HepG2 (cell line): ENCODE data around the gene RETREG2. TPM values are rescaled to one million over a fixed set of nuclear protein-coding genes. Genes with fewer than 3 reads are reported as not detected.

Experiments
- CC2D1A ChIP-seq: sonication (generic); formaldehyde crosslinking; IDR thresholded peaks from 2 replicates; pipeline ENCODE4 v1.8.1; 2023; ENCODE audit warnings: mild to moderate bottlenecking, missing genetic modification reagents
- HMG20A ChIP-seq: IDR thresholded peaks from 2 replicates; pipeline ENCODE4 v1.6.1; 2016; ENCODE audit warnings: borderline replicate concordance
- KMT2B ChIP-seq: IDR thresholded peaks from 2 replicates; pipeline ENCODE4 v1.6.1; 2016; ENCODE audit warnings: missing genetic modification reagents, missing compliant biosample characterization
- NR2F2 ChIP-seq: IDR thresholded peaks from 2 replicates; pipeline ENCODE4 v1.6.1; 2012; ENCODE audit warnings: low read depth, inconsistent platforms, borderline replicate concordance
- POLR2G ChIP-seq: fragments of 200-400 bp; formaldehyde crosslinking; IDR thresholded peaks from 2 replicates; pipeline ENCODE4 v1.6.1; 2018; ENCODE audit warnings: mild to moderate bottlenecking, low read depth, low read length, moderate library complexity
- RFX1 ChIP-seq: fragments of 450-650 bp; IDR thresholded peaks from 2 replicates; pipeline ENCODE4 v1.6.1; 2017
- XBP1 ChIP-seq: sonication (generic); formaldehyde crosslinking; IDR thresholded peaks from 2 replicates; pipeline ENCODE4 v1.5.0; 2020; ENCODE audit warnings: missing genetic modification reagents
- YEATS4 ChIP-seq: sonication (generic); formaldehyde crosslinking; IDR thresholded peaks from 2 replicates; pipeline ENCODE4 v1.4.0; 2020; ENCODE audit warnings: missing genetic modification reagents, borderline replicate concordance
- ZFP37 ChIP-seq: sonication (generic); formaldehyde crosslinking; IDR thresholded peaks from 2 replicates; pipeline ENCODE4 v1.4.0; 2020; ENCODE audit warnings: missing genetic modification reagents, borderline replicate concordance
- ZNF225 ChIP-seq: sonication (generic); formaldehyde crosslinking; IDR thresholded peaks from 2 replicates; pipeline ENCODE4 v1.4.0; 2020; ENCODE audit warnings: mild to moderate bottlenecking, missing genetic modification reagents
- ZNF253 ChIP-seq: sonication (generic); formaldehyde crosslinking; IDR thresholded peaks from 2 replicates; pipeline ENCODE4 v1.8.0; 2022; ENCODE audit warnings: mild to moderate bottlenecking, missing genetic modification reagents, borderline replicate concordance
- ZNF263 ChIP-seq: sonication (generic); formaldehyde crosslinking; IDR thresholded peaks from 2 replicates; pipeline ENCODE4 v1.4.0; 2020; ENCODE audit warnings: missing genetic modification reagents
- ZNF282 ChIP-seq: fragments of 450-650 bp; IDR thresholded peaks from 2 replicates; pipeline ENCODE4 v1.6.1; 2018; ENCODE audit not compliant: partially characterized antibody
- ZNF382 ChIP-seq: sonication (generic); formaldehyde crosslinking; IDR thresholded peaks from 2 replicates; pipeline ENCODE4 v1.5.0; 2020; ENCODE audit warnings: missing genetic modification reagents, mild to moderate bottlenecking, borderline replicate concordance
- ZNF570 ChIP-seq: sonication (generic); formaldehyde crosslinking; IDR thresholded peaks from 2 replicates; pipeline ENCODE4 v1.4.0; 2020; ENCODE audit warnings: mild to moderate bottlenecking, missing genetic modification reagents, borderline replicate concordance
- ZNF776 ChIP-seq: sonication (generic); formaldehyde crosslinking; IDR thresholded peaks from 2 replicates; pipeline ENCODE4 v1.4.0; 2020; ENCODE audit warnings: mild to moderate bottlenecking, missing genetic modification reagents
- ZNF788 ChIP-seq: sonication (generic); formaldehyde crosslinking; IDR thresholded peaks from 2 replicates; pipeline ENCODE4 v1.5.0; 2020; ENCODE audit warnings: mild to moderate bottlenecking, missing genetic modification reagents, borderline replicate concordance
- ZNF878 ChIP-seq: sonication (generic); formaldehyde crosslinking; IDR thresholded peaks from 2 replicates; pipeline ENCODE4 v1.8.1; 2023; ENCODE audit warnings: mild to moderate bottlenecking, missing genetic modification reagents, moderate library complexity
- ZNF883 ChIP-seq: sonication (generic); formaldehyde crosslinking; IDR thresholded peaks from 2 replicates; pipeline ENCODE4 v1.5.1; 2020; ENCODE audit warnings: mild to moderate bottlenecking, missing genetic modification reagents; ENCODE audit errors: not compliant biosample characterization
- polyA plus RNA-seq, 8 experiments: library from polyadenylated mRNA; depleted of rRNA in 3 of 8; stranded (reverse) in 7 of 8; unstranded in 1 of 8; fragments of >200 nt; fragmentation: Illumina TruSeq in 4 of 8; extraction: Trizol in 4 of 8; gene quantifications; 2 replicates each; pipeline versions ENCODE4 v1.2.1 to v1.2.3, GENCODE V29; 2011 to 2016; ENCODE audit warnings: low read depth in 4 of 8, missing spikeins in 1 of 8, mixed read lengths in 1 of 8; ENCODE audit not compliant: insufficient read depth in 1 of 8
- total RNA-seq, 5 experiments: library from RNA; depleted of rRNA; stranded (reverse); fragments of >200 nt; fragmentation: Illumina TruSeq; extraction: Trizol; gene quantifications; 2 replicates each; pipeline ENCODE4 v1.2.3, GENCODE V29; 2016; ENCODE audit warnings: low read depth in 1 of 5
- TF ChIP-seq, protein P1 (sequence below): sonication (generic); formaldehyde crosslinking; IDR thresholded peaks from 2 replicates; pipeline ENCODE4 v1.4.0; 2020; ENCODE audit warnings: missing genetic modification reagents, borderline replicate concordance

The RETREG2 gene
- total and polyA plus RNA-seq, 2 of the 13 experiments (the other 11 are each of a cell fraction or from before 2014, with no cell fraction given), result 86.0 to 134 TPM

DNA sequence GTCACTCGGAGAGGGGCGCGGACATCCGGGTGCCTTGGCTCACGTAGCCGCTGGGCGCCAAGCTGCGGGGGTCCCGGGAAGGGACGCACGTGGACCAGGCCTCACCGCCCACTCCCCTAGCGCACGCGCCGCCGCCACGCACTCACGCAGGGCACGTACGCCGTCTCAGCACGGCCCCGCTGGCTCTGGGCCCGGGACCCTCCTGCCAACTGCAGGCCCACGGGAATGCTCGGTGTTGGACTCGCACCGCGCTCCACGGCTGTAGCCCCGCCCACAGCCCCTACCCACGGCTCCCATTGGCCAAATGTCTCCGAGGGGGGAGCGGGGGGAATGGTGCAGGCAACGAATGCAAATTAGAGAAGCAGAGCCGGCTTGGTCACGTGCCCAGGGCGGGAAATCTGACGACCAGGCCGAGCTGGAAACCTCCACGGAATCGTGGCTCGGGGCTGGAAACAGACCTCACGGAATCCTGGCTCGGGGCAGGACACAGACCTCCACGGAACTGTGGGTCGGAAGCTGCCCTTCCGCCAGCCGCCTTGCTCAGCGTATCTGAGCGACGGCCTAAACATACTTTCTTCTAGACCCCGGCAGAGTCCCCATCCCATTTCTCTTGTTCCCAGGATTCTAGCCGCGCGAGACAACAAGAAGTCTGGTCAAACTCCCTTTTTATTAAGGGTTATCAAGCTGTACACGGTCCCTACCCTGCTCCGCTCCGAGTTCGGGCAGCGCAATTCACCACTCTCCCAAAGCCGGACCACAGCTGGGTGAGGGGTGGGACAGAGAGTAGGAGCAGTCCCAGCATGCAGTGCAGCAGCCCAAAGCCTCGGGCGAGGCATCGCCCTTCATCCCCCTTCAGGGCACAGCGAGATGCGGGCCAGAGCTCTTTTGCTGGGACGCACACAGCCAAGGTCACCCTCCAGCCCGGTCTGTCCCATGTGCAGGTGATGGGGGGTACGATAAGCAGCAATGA is 40.9 kb downstream of the RETREG2 start, which contains the start of gene ABCB6 (continued):
- TF ChIP-seq, protein P1, sequence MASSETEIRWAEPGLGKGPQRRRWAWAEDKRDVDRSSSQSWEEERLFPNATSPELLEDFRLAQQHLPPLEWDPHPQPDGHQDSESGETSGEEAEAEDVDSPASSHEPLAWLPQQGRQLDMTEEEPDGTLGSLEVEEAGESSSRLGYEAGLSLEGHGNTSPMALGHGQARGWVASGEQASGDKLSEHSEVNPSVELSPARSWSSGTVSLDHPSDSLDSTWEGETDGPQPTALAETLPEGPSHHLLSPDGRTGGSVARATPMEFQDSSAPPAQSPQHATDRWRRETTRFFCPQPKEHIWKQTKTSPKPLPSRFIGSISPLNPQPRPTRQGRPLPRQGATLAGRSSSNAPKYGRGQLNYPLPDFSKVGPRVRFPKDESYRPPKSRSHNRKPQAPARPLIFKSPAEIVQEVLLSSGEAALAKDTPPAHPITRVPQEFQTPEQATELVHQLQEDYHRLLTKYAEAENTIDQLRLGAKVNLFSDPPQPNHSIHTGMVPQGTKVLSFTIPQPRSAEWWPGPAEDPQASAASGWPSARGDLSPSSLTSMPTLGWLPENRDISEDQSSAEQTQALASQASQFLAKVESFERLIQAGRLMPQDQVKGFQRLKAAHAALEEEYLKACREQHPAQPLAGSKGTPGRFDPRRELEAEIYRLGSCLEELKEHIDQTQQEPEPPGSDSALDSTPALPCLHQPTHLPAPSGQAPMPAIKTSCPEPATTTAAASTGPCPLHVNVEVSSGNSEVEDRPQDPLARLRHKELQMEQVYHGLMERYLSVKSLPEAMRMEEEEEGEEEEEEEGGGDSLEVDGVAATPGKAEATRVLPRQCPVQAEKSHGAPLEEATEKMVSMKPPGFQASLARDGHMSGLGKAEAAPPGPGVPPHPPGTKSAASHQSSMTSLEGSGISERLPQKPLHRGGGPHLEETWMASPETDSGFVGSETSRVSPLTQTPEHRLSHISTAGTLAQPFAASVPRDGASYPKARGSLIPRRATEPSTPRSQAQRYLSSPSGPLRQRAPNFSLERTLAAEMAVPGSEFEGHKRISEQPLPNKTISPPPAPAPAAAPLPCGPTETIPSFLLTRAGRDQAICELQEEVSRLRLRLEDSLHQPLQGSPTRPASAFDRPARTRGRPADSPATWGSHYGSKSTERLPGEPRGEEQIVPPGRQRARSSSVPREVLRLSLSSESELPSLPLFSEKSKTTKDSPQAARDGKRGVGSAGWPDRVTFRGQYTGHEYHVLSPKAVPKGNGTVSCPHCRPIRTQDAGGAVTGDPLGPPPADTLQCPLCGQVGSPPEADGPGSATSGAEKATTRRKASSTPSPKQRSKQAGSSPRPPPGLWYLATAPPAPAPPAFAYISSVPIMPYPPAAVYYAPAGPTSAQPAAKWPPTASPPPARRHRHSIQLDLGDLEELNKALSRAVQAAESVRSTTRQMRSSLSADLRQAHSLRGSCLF, result 0 out of 2 replicates have a peak, but pooled peaks have one; percentile 11
- TF ChIP-seq ZNF263 (CRISPR knock-in tag), result 0 out of 2 replicates have a peak, but pooled peaks have one; percentile 62
- no peak; the same call in 1 of the 2 replicates for TF ChIP-seq NR2F2
- peak; percentile 86; the same call in 1 of the 2 replicates for TF ChIP-seq ZNF225
- peak; percentile 97 for TF ChIP-seq YEATS4 (CRISPR knock-in tag)
- TF ChIP-seq ZNF282, result no peak
- TF ChIP-seq ZFP37 (CRISPR knock-in tag), result peak; percentile 96; the same call in 1 of the 2 replicates
- peak; percentile 100 for TF ChIP-seq ZNF776 (CRISPR knock-in tag)
- TF ChIP-seq ZNF788 (CRISPR knock-in tag), result peak; percentile 87; the same call in 1 of the 2 replicates
- TF ChIP-seq ZNF883 (CRISPR knock-in tag), result peak; percentile 96
- TF ChIP-seq RFX1, result no peak
- TF ChIP-seq KMT2B, result peak; percentile 87
- 0 out of 2 replicates have a peak, but pooled peaks have one; percentile 29 for TF ChIP-seq HMG20A (CRISPR knock-in tag)
- peak; percentile 98 for TF ChIP-seq POLR2G
- no peak for TF ChIP-seq ZNF253 (CRISPR knock-in tag)
- no peak for TF ChIP-seq XBP1
- TF ChIP-seq CC2D1A (CRISPR knock-in tag), result 0 out of 2 replicates have a peak, but pooled peaks have one; percentile 52
- TF ChIP-seq ZNF878 (CRISPR knock-in tag), result peak; percentile 98
- TF ChIP-seq ZNF382 (CRISPR knock-in tag), result no peak
- no peak for TF ChIP-seq ZNF570
